HG03457 (cell line): Measurements from ENCODE around the gene CARNS1.
A peak's percentile ranks its signal among the peaks of the same experiment; 100 is the strongest.
"Not testable (repeated sequence)": the region's sequence is repeated elsewhere in the genome, so short reads cannot be mapped to it uniquely, and the experiment has no call there.

Source experiments
- ATAC-seq: cut with Tn5 transposase; IDR thresholded peaks from one replicate; pipeline ENCODE4 v1.9.1; 2021; ENCODE audit warnings: moderate number of reproducible peaks; ENCODE audit not compliant: unreplicated experiment

The CARNS1 gene

DNA sequence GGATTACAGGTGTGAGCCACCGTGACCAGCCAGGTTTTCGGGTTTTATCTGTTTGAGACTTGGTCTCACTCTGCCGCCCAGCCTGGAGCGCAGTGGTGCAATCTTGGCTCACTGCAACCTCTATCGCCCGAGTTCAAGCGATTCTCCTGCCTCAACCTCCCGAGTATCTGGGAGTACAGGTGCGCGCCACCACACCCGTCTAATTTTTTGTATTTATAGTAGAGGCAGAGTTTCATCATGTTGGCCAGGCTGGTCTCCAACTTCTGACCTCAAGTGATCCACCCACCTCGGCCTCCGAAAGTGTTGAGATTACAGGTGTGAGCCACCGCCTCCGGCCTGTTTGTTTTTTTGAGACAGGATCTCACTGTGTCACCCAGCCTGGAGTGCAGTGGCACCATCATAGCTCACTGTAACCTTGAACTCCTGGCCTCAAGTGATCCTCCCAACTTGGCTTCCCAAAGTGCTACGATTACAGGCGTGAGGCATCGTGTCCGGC is 11.9 kb downstream of the CARNS1 start:
- not testable (repeated sequence) for ATAC-seq

DNA sequence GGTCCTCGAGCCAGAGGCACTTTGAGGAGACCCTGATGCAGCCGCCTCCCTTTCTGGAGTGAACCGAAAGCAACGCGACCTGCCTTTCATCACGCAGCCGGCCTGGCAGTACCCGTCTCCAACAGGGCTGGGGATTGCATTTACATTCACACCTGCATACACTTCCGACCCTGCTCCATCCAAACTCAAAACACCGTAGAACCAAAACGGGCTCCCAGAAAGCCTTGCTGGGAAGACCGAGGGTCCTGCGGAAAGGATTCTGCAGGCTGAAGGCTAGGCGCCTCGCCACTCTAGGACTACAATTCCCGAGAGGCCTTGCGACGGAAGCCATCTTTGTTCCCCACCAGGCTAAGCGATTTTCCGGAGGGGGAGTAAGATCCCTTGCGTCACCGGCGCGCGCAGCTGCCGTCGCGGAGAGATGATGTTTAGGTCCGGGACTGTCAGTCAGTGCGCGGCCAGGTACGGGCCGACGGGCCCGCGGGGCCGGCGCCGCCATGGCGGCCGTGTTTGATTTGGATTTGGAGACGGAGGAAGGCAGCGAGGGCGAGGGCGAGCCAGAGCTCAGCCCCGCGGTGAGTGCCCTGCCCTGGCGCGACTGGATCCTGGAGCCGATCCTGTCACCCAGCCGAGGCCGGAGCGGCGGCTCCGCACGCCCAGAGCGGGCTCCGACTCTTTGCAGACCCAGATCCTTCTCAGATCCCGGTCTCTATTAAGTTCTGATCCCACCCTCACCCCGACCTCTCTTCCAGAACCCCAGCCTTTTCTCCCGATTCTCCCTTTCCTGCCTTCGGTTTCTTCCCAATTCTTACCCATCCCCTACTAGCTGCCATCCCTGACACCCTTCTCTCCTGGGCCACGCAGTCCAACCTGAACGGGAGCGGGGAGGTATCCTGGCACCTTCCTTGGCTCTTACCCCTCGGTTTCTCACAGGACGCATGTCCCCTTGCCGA is 12.8 kb downstream of the CARNS1 start, which contains the start of gene RPS6KB2:
TSS of gene RPS6KB2 (plus strand) at position 443 of the 950 bp plus-strand sequence. CDS start at position 495, 52 bp downstream.
- peak; percentile 69 for ATAC-seq

DNA sequence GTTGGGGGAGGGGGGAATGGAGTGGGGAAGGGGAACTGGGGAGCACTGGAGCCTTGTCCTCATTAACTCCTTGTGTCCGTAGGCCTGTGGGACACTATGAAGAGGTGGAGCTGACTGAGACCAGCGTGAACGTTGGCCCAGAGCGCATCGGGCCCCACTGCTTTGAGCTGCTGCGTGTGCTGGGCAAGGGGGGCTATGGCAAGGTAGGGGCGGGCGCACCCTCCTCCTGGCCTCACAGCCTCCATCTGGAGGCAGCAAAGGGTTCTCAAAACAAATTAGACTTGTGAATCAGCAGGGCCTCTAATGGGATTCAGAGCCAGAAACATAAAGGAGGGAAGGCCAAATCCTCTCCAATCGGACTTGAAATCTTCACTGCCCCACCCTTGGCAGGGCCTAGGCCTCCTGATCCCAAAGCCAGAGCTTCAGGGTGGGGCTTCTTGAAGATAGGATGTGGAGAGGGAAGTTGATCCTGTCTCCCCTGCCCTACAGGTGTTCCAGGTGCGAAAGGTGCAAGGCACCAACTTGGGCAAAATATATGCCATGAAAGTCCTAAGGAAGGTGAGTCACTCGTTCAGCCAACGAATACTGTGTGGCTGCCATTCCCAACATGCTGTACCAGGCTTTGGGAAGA is 13.7 kb downstream of the CARNS1 start:
- ATAC-seq: no peak

DNA sequence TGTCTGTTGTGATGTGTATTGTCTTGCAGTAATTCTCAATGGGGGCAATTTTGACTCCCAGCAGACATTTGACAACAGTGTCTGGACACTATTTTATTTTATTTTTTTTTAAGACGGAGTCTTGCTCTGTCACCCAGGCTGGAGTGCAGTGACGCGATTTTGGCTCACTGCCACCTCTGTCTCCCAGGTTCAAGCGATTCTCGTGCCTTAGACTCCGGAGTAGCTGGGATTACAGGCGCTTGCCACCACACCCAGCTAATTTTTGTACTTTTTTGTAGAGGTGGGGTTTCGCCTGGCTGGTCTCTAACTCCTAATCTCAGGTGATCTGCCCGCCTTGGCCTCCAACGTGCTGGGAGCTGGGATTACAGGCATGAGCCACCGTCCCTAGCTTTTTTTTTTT is 14.2 kb downstream of the CARNS1 start:
- ATAC-seq: no peak

DNA sequence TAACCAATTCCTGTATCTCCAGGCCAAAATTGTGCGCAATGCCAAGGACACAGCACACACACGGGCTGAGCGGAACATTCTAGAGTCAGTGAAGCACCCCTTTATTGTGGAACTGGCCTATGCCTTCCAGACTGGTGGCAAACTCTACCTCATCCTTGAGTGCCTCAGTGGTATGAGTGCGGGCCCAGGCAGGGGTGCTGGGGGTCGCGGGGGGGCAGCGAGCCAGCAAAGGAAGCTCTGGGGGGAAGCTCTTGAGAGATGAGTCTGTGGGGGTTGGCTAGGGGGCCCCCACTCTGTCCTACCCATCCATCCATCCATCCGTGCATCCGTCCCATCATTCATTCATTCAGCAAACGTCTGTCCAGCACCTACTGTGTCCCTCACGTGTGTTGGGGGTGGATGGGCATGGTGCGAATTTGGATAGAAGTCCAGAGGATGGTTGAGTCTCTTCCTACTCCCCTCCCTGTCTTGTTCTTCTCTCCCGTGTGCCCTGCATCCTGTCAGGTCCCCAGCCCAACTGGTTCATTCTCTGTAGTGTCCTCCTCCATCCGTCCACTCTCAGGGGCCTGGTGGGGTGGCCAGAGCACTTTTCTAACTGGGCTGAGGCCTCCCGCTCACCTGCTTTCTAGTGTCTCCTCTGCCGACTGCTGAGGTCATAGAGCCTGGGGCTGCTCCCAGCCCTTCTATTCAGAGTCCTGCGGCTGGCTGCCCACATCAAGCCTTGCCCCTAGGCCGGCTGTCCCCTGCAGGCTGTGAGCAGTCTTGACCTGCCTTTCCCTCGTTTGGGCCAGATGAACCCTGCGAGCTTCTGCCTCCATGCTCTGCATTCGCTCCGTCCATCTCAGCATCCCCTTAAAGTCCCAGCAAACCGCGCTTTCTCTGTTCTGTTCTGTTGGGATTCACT is 16.1 kb downstream of the CARNS1 start:
- ATAC-seq: no peak

DNA sequence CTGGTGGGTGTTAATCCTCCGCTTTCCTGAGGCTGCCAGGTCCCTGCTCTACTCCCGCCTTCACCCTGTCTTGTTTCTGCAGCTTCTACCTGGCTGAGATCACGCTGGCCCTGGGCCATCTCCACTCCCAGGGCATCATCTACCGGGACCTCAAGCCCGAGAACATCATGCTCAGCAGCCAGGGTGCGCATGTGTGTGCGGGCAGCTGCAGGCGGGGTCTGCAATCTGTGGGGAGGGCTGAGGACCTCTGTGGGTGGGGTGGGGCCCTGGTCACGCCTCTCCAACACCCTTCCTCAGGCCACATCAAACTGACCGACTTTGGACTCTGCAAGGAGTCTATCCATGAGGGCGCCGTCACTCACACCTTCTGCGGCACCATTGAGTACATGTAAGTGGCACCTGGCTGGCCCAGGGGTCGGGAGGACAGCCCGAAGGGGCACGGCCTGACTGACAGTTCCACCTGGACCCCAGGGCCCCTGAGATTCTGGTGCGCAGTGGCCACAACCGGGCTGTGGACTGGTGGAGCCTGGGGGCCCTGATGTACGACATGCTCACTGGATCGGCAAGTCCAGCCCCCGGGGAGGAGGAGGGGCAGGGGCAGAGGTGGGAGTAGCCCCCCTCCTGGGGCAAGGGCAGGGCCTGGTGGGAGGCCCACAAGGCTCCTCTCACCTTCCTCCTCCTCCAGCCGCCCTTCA is 17.3 kb downstream of the CARNS1 start:
- ATAC-seq: no peak

DNA sequence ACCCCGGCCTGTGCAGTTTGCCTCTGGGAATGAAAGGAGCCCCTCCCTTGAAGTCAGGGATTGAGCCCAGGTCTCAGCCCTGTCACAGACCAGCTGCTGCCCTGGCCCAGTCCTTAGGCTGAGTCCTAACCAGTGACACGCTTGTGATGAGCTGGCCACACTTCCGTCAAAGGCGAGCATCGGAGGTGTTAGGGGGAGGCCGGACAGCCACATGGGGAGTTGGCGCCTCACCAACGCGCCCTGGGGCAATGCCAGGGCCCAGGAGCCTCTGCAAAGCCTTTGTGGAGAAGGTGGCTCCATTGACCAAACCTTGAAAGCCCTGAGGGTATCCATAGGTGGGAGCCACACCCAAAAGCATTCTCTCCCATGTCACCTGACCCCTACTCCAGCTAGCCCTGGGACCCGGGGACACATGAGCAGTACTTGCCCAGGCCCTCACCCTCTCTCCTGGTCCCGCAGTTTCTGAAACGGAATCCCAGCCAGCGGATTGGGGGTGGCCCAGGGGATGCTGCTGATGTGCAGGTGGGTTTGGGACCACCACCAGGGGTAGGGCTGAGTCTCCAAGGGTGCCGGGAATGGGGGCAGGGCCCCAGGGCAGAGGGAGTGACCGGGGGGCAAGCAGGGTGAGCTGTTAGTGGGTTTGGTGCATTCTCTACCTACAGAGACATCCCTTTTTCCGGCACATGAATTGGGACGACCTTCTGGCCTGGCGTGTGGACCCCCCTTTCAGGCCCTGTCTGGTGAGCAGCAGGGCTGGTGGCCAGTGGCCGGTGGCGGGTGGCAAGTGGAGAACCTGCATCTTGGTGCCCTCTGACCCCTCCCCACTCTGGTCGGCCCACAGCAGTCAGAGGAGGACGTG is 18.3 kb downstream of the CARNS1 start:
- ATAC-seq: no peak

DNA sequence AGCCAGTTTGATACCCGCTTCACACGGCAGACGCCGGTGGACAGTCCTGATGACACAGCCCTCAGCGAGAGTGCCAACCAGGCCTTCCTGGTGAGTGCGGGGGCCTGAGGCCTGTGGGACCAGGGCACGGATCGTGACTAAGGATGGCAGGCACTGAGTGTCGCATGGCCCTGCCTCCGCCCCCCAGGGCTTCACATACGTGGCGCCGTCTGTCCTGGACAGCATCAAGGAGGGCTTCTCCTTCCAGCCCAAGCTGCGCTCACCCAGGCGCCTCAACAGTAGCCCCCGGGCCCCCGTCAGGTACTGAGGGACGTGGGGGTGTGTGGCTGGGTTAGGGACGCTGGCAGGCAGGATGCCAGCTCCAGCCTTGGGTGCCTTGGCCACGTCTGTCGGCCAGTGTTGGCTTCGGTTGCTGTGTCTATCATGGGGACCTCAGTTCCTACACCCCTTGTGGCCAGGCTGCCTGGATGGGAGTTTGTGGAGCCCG is 19.0 kb downstream of the CARNS1 start:
- no peak for ATAC-seq

DNA sequence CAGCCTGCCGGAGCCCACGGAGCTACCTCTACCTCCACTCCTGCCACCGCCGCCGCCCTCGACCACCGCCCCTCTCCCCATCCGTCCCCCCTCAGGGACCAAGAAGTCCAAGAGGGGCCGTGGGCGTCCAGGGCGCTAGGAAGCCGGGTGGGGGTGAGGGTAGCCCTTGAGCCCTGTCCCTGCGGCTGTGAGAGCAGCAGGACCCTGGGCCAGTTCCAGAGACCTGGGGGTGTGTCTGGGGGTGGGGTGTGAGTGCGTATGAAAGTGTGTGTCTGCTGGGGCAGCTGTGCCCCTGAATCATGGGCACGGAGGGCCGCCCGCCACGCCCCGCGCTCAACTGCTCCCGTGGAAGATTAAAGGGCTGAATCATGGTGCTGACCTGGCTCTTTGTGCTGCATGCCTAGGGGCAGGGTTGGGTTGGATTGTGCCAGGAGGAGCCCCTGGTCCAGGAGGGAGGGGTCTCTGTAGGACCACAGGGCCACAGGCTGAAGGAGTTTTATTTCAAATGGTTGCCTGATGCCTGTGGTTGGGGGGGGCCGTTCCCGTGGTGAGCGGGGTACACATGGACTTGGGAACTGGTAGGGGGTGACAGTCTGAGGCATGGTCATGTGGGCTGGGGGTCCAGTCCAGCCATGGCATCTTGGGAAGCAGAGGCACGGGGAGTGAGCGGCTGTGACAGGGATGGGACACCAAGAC is 19.7 kb downstream of the CARNS1 start:
- no peak for ATAC-seq

DNA sequence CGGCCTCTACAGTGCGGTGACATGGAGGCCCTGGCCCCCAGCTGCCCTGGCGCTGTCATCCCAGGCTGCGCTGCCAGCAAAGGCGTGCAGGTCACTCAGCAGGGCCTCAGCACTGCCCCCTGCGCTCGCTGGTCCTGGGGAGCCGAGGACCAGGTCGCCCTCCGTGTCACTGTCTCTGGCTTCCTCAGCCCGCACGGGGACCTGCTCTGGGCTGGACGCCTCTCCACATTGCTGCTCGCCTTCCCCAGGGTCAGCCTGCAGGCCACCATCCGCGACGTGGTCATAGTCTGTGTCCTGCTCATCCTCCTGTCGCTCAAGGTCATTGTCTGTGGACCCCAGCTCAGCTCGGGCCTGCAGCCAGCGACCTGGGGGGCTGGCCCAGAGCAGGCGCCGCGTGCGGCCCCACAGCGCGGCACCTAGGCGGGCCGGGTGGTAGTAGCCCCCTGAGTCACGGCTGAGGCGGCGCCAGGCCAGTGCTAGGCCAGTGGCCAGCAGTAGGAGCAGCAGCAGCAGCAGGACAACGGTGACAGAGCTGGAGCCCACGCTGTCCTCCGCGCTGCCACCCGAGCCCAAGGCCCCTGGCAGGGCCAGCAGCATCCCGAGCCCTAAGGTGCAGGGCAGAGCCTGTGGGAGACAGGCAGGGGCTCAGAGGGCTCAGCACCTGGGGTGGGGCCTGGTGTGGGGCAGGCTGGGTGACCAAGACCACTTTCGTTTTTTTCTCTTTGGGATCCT is 20.4 kb downstream of the CARNS1 start:
- no peak for ATAC-seq

DNA sequence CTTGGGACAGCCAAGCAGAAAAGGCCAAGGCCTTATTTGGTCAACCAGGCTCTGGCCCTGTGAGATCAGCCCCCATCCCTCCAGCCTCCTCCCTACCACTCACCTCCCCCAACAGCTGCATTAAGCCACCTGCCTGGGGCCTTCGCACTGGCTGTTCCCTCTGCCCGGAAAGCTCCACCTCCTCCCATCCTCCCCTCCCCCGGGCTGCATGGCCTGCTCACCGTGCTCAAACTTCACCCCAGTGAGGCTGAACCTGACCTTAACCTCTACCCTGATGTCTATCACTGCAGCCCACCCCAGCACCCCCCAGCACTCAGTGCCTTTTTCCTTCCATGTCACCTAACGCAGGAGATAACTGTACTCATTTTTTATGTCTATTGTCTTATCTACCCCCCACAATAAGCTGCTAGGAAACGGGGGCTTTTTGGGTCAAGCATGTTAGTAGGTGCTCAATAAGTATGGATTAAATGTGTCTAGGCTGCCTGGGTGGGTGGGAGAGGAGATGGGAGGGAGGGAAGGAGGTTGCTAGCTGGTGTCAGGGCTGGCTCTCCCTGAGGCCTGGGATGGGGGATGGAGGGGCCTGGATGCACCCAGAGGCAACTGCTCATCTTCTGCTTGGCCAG is 21.1 kb downstream of the CARNS1 start:
- ATAC-seq: no peak

DNA sequence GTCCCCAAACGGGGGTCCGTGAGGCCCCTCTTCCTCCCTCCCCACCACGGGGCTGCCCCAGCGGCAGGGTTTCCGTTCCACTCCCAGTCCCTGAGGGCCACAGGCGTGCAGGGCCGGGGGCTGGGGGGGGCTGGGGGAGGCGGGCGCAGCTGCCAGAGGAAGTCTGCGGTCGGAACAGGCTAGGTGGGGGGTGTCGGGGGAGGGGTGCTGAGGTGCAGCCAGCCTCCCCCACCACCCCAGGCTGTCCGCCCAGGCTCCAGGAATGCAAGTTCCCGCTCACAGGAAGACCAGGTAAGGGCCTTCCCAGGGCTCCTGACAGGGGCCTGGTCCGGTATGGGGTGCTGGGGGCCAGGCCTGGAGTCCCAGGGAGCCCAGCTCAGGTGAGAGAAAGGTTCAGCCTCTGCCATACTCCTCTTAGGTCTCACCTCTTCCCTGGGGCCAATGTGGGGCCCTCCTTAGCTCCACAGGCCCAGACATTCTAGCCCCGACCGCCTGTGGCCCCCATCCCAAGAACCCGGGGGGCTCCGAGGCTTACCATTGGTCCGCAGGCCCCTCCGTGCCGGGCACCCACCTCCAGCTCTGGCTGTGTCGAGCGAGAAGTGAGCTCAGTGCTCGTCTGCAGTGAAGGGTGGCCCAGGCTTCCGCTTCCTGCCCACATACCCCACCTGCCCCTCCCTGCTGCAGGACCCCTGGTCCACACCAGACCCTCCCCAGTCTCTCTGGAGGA is 21.8 kb downstream of the CARNS1 start, which contains the start of gene PTPRCAP:
TSS of gene PTPRCAP (minus strand) at position 601 of the 727 bp plus-strand sequence. CDS start at position 538, 63 bp downstream.
- ATAC-seq: no peak

DNA sequence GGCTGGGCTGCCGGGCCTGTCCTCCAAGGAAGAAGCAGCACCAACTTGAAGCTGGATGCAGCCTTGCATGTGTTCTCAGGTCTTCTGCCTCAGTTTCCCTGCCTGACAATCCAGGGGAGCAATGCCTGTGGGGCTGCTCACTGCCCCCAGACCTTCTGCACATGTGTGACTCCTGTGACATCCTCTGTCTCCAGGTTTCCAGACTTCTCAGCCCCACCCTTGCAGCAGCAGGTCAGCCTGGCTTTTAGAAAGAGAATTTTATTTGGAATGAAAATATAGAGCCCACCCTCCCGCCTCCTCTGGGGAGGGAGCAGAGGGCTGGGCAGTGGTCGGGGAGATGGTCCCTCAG is 22.3 kb downstream of the CARNS1 start:
- no peak for ATAC-seq

DNA sequence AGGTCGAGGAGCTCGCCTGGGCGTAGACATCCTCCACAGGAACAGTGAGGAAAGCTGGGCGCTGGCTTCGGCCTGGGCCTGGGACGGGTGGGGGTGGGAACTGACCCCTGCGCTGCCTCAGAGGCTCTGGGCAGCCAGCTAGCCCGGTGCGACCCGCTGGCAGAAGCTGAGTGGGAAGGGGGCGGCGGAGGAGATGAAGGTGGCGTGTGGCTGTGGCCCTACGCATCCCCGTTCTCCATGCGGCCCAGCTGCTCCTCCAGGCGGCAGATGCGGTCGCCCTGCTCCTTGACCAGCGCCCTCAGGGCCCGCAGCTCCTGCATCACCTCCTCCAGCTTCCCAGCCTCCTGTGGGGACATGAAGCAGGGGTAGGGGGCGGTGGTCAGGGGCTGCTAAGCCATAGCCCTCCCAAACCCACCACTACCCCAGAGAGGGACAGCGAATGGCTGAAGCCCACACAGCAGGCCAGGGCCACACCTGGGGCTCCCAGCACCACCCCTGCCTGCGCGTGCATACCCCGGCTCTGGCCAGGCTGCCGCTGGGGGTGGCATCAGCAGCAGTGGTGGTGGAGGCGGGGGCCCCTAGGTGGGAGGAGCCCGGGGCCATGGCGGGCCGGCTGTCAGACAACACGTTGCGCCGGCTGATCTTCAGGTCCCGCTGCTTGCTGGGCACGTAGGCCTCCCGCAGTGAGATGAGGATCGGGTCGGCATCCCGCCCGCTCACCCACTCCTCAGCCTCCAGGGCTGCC is 22.9 kb downstream of the CARNS1 start:
- ATAC-seq: no peak

DNA sequence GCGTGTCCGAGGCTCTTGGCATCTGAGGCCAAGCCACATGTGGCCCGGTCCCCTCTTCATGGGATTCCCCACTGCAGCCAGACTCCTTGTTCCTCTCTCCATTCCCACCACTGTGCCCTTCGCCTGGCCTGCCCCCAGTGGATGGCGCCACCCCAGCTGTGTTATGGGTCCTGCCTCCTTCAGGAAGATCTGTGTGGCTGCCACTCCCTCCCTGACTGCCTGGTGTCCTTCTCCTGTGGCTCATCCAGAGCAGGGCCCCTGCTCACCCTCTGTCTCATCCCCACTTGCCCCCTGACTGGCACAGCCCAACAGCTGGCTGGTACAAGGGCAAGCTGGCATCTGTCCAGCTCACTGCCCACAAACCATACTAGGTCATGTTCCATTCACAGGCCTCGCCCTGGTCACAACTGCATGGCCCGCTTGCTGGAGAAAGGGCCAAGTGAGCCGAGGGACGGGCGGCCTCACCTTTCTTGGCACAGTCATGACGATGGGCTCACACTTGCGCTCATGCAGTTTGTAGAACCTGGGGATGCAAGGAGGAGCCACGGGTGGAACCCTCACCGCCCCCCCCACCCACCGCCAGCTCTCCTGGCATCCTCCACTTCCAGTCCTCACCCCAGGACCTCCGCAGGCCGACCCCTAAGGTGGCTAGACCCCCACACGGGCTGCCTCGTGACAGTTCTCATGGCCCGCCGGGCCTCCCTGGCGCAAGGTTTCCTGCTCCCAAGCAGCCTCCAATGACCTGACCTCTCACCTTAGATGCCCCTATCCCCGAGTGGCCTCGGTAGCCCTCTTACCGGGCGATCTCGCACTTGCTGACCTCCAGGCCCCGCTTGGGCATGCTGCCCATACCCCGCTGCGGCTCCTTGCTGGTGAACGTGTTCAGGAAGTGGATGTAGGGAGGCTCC is 24.1 kb downstream of the CARNS1 start:
- ATAC-seq: no peak
